PC-9 (cell line): Measurements from ENCODE around the gene SLC43A3. TPM values are rescaled to one million over a fixed set of nuclear protein-coding genes. Genes with fewer than 3 reads are reported as not detected.

Experiments used
- BruUV-seq: library from RNA; stranded (reverse); fragments of 400-500 nt; replicated peaks from 2 replicates; lab custom pipeline; 2021; lab: Mats Ljungman, UMichigan
- CTCF ChIA-PET: fragments of 300-600 bp; sonication (Branson Sonifier 250); formaldehyde crosslinking; loops from one replicate; lab custom pipeline; 2022; ENCODE audit warnings: antibody characterized with exemption; lab: Charles Lee
- POLR2A ChIA-PET: fragments of 300-600 bp; sonication (Branson Sonifier 250); formaldehyde crosslinking; loops from one replicate; lab custom pipeline; 2022; ENCODE audit warnings: antibody characterized with exemption; ENCODE audit not compliant: unreplicated experiment; lab: Charles Lee
- DNase-seq, 2 experiments: peaks; one replicate each; pipeline versions ENCODE4 v3.0.0 to v3.0.0-alpha.2; 2015 to 2022; ENCODE audit warnings: mixed read lengths in 1 of 2
- H2AFZ ChIP-seq: fragments of 200-600 bp; sonication (generic); 2 replicates; pipeline ENCODE4 v1.8.1; 2017; ENCODE audit warnings: antibody characterized with exemption
- H3F3A ChIP-seq: fragments of 200-600 bp; sonication (generic); 2 replicates; pipeline ENCODE4 v1.8.1; 2017; ENCODE audit warnings: antibody characterized with exemption, mild to moderate bottlenecking, low read depth; ENCODE audit not compliant: insufficient read depth
- H3K27ac ChIP-seq: fragments of 200-600 bp; sonication (generic); 2 replicates; pipeline ENCODE4 v1.6.1; 2016; ENCODE audit warnings: mixed run types
- H3K27me3 ChIP-seq: fragments of 200-600 bp; sonication (generic); 2 replicates; pipeline ENCODE4 v1.6.1; 2016; ENCODE audit warnings: low read depth, mixed run types; ENCODE audit not compliant: insufficient read depth
- H3K36me3 ChIP-seq: fragments of 200-600 bp; sonication (generic); 2 replicates; pipeline ENCODE4 v1.6.1; 2016; ENCODE audit warnings: low read depth, mixed run types
- H3K4me1 ChIP-seq: fragments of 200-600 bp; sonication (generic); replicated peaks from 2 replicates; pipeline ENCODE4 v1.6.1; 2016; ENCODE audit warnings: mixed run types; ENCODE audit not compliant: insufficient read depth
- H3K4me2 ChIP-seq: fragments of 200-600 bp; sonication (generic); 2 replicates; pipeline ENCODE4 v1.6.1; 2017; ENCODE audit warnings: mixed run types
- H3K4me3 ChIP-seq: fragments of 200-600 bp; sonication (generic); 2 replicates; pipeline ENCODE4 v1.6.1; 2016; ENCODE audit warnings: mixed run types
- H3K79me2 ChIP-seq: fragments of 200-600 bp; sonication (generic); 2 replicates; pipeline ENCODE4 v1.6.1; 2017; ENCODE audit warnings: low read depth, mixed run types
- H3K9me2 ChIP-seq: fragments of 200-600 bp; sonication (generic); 2 replicates; pipeline ENCODE4 v1.8.1; 2017; ENCODE audit warnings: mild to moderate bottlenecking; ENCODE audit not compliant: insufficient read depth
- H3K9me3 ChIP-seq: fragments of 200-600 bp; sonication (generic); 2 replicates; pipeline ENCODE4 v1.8.1; 2016; ENCODE audit warnings: low read depth; ENCODE audit not compliant: insufficient read depth
- H4K20me1 ChIP-seq: fragments of 200-600 bp; sonication (generic); 2 replicates; pipeline ENCODE4 v1.8.1; 2017; ENCODE audit not compliant: insufficient read depth
- EZH2 ChIP-seq: fragments of 200-600 bp; sonication (generic); IDR thresholded peaks from 2 replicates; pipeline ENCODE4 v1.8.0; 2017; ENCODE audit warnings: antibody characterized with exemption, low read depth
- intact Hi-C: fragments of 100-400 bp; cut with micrococcal nuclease; formaldehyde crosslinking; loops from one replicate; pipeline ENCODE4 v1.10.0; 2022; ENCODE audit not compliant: unreplicated experiment
- total RNA-seq: library from RNA; stranded (reverse); gene quantifications from 2 replicates; pipeline ENCODE4 v1.2.3, GENCODE V29; 2021
- TF ChIP-seq, protein P1 (sequence below): fragments of 200-600 bp; sonication (generic); conservative IDR thresholded peaks from 2 replicates; pipeline ENCODE4 v1.6.1; 2017; ENCODE audit warnings: mixed run types, antibody characterized with exemption, mild to moderate bottlenecking, moderate library complexity

Gene SLC43A3
- total RNA-seq, 1 experiment from 2014 or later: 41.3 TPM

DNA sequence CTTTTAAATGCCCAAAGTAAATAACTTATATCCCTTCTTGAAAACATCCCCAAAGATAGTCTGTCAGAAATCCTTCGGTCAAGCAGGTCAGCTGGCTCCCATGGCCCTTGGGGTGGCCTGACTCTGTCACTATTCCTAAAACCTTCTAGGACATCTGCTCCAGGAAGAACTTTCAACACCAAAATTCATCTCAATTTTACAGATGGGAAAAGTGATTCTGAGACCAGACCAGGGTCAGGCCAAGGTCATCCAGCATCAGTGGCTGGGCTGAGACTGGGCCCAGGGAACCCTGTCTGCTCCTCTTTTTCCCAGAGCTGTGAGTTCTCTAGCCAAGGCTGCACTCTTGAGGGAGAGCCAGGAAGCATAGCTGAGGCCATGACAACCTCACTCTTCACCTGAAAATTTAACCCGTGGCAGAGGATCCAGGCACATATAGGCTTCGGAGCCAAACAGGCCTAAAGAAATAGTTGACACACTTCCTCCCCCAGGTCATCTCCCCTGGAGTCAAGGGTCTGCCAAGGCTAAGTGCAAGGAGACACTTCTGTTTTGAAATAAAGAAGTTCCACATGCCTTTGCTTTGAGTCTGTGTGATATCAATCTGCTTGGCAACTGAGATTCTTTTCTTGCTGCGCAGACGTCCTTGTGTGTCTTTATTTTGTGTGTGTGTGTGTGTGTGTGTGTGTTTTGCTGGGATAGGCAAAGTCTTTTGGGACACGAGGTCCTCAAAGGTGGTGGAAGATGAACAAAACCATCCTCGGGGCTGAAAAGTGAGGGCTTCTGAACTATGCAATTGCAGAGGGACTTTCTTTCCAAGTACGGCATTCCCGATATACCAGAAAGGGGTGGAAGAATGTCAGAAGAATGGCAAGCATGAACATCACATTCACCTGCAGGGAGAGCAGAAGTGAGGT is 19.7 kb downstream of the SLC43A3 start:
- H3K4me2 ChIP-seq: no peak overlapping the region
- H3K79me2 ChIP-seq: no peaks in the 10 kb centered on the region
- H3K9me2 ChIP-seq: no peaks in the 10 kb centered on the region
- no peak overlapping the region for H3K27ac ChIP-seq
- peaks cover 7% of the 10 kb centered on the region for H4K20me1 ChIP-seq
- H3K4me1 ChIP-seq: peaks cover 9% of the 10 kb centered on the region
- TSS peak; percentile 27 for BruUV-seq
- no peaks in the 10 kb centered on the region for H3K9me3 ChIP-seq
- peaks cover 56% of the 10 kb centered on the region for H3F3A ChIP-seq
- intact Hi-C loops: no loop called here
- H3K27me3 ChIP-seq: no peaks in the 10 kb centered on the region
- H3K36me3 ChIP-seq: peaks cover 37% of the 10 kb centered on the region
- H2AFZ ChIP-seq: no peak overlapping the region
- ChIA-PET POLR2A (interaction anchor here (0.6 kb wide), 1 partner anchor 392 kb away, joined by 18 read pairs; no protein-coding TSS in a partner anchor), CTCF (interaction anchor here (0.6 kb wide), 1 partner anchor 1286 kb away, joined by 3 read pairs; no protein-coding TSS in a partner anchor)
- TF ChIP-seq EZH2: no peak
- TF ChIP-seq, protein P1, sequence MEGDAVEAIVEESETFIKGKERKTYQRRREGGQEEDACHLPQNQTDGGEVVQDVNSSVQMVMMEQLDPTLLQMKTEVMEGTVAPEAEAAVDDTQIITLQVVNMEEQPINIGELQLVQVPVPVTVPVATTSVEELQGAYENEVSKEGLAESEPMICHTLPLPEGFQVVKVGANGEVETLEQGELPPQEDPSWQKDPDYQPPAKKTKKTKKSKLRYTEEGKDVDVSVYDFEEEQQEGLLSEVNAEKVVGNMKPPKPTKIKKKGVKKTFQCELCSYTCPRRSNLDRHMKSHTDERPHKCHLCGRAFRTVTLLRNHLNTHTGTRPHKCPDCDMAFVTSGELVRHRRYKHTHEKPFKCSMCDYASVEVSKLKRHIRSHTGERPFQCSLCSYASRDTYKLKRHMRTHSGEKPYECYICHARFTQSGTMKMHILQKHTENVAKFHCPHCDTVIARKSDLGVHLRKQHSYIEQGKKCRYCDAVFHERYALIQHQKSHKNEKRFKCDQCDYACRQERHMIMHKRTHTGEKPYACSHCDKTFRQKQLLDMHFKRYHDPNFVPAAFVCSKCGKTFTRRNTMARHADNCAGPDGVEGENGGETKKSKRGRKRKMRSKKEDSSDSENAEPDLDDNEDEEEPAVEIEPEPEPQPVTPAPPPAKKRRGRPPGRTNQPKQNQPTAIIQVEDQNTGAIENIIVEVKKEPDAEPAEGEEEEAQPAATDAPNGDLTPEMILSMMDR: no peak
- peak in 1 of 2 experiments; percentile 13 for DNase-seq
- no peak overlapping the region for H3K4me3 ChIP-seq

DNA sequence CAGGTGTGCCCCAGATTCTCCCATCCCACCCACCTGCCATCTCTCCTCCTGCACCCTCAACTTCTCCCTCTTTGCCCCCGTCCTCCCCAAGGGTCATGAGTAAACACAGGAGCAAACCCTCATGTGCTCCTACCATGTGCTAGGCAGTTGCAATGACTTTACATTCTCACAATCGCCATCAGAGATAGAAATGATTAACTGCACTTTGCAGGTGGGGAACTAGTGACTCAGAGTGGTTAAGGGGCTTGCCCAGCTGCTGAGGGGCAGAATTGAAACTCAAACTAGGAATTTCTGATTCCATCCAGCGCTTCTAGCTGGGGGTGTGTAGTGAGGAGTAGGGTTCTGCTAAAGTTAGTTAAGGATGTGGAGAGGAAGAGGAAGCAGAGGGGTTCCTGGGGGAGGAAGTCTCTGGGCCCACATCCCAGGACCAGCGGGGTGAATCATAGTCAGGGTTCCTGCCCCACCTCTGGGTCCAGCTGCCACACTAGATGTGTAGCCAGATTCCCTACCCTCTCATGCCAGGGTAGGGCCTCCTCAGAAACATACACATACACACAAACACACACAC is 20.5 kb downstream of the SLC43A3 start:
- Histone ChIP-seq H4K20me1 (peaks cover 7% of the 10 kb centered on the region), H3K27me3 (no peaks in the 10 kb centered on the region), H2AFZ (no peak overlapping the region), H3K9me3 (no peaks in the 10 kb centered on the region), H3F3A (peaks cover 57% of the 10 kb centered on the region), H3K9me2 (no peaks in the 10 kb centered on the region), H3K27ac (no peak overlapping the region), H3K36me3 (peaks cover 37% of the 10 kb centered on the region), H3K79me2 (no peaks in the 10 kb centered on the region), H3K4me1 (peaks cover 18% of the 10 kb centered on the region), H3K4me2 (no peak overlapping the region), H3K4me3 (no peak overlapping the region)
- ChIA-PET POLR2A (no interaction called here), CTCF (interaction anchor here (0.6 kb wide), 1 partner anchor 1287 kb away, joined by 3 read pairs; no protein-coding TSS in a partner anchor)
- BruUV-seq: no TSS peak
- DNase-seq: peak in 1 of 2 experiments; percentile 2
- intact Hi-C loops: no loop called here
- TF ChIP-seq, protein P1: no peak
- no peak for TF ChIP-seq EZH2

DNA sequence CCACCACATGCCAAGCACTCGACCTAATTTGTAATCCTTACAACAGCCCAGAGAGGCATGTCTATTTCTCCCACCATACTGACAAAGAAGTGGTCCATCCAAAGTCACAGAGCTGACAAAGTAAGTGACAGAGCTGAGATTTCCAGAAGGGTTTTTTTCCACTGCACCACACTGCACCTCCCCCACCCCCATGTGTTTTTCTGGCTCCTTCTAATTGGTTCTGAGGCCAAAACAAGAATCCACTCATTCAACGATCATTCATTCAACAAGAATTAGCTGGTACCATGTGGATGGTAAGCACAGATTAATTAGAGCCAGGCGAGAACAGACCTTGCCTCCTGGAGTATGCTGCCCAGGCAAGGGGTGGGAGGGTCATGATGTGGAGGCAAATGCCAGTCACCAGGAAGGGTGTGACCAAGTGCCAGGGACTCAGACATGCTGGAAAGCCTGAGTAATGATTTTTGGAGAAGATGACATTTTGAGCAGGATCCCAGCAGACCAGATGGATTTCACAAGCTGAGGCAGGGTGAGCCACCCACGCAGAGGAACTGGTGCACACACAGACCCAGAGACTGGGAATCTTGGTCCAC is 21.6 kb downstream of the SLC43A3 start:
- CTCF ChIA-PET: no interaction called here
- Histone ChIP-seq H3K79me2 (no peaks in the 10 kb centered on the region), H3K36me3 (peaks cover 31% of the 10 kb centered on the region), H3K4me1 (peaks cover 18% of the 10 kb centered on the region), H2AFZ (no peak overlapping the region), H3K4me3 (no peak overlapping the region), H3F3A (peaks cover 50% of the 10 kb centered on the region), H4K20me1 (peaks cover 2% of the 10 kb centered on the region), H3K9me2 (no peaks in the 10 kb centered on the region), H3K27ac (no peak overlapping the region), H3K9me3 (no peaks in the 10 kb centered on the region), H3K27me3 (no peaks in the 10 kb centered on the region), H3K4me2 (no peak overlapping the region)
- POLR2A ChIA-PET: no interaction called here
- BruUV-seq: no TSS peak
- TF ChIP-seq EZH2: no peak
- TF ChIP-seq, protein P1: no peak
- intact Hi-C loops: no loop called here
- peak in 1 of 2 experiments; percentile 34 for DNase-seq
